GM21360 (cell line): ENCODE measurements around the gene ENTPD6.

ENCODE experiments used
- ATAC-seq: cut with Tn5 transposase; IDR thresholded peaks from one replicate; pipeline ENCODE4 v1.9.1; 2021; ENCODE audit warnings: mild to moderate bottlenecking, moderate library complexity; ENCODE audit not compliant: unreplicated experiment

ENTPD6 gene

GRCh38 chr20:25207149-25207959 lies 11.8 kb downstream of the ENTPD6 start:
- no peak for ATAC-seq

GRCh38 chr20:25207960-25208534 lies 12.5 kb downstream of the ENTPD6 start:
- no peak for ATAC-seq

GRCh38 chr20:25209400-25209799 lies 13.9 kb downstream of the ENTPD6 start:
- ATAC-seq, result no peak

GRCh38 chr20:25209911-25210310 lies 14.4 kb downstream of the ENTPD6 start:
- no peak for ATAC-seq

GRCh38 chr20:25211273-25211672 lies 15.8 kb downstream of the ENTPD6 start:
- no peak for ATAC-seq

- no peak for ATAC-seq
These were observed 16.7 kb downstream of the ENTPD6 start for GRCh38 chr20:25212242-25212641.

- no peak for ATAC-seq
These were observed 18.3 kb downstream of the ENTPD6 start for GRCh38 chr20:25213566-25214425.

- no peak for ATAC-seq
These were observed 18.9 kb downstream of the ENTPD6 start for GRCh38 chr20:25214426-25214790.

GRCh38 chr20:25214819-25215218 lies 19.3 kb downstream of the ENTPD6 start:
- no peak for ATAC-seq

- no peak for ATAC-seq
These were observed 20.0 kb downstream of the ENTPD6 start for GRCh38 chr20:25215521-25215920.

GRCh38 chr20:25216199-25216945 lies 20.9 kb downstream of the ENTPD6 start:
- ATAC-seq, result no peak

- ATAC-seq, result no peak
These were observed 21.9 kb downstream of the ENTPD6 start for GRCh38 chr20:25217161-25218108.

- ATAC-seq, result no peak
These were observed 22.6 kb downstream of the ENTPD6 start for GRCh38 chr20:25218109-25218486.

GRCh38 chr20:25218492-25218891 lies 23.0 kb downstream of the ENTPD6 start:
- no peak for ATAC-seq

GRCh38 chr20:25219365-25219764 lies 23.9 kb downstream of the ENTPD6 start:
- no peak for ATAC-seq

- ATAC-seq, result no peak
These were observed 24.7 kb downstream of the ENTPD6 start for GRCh38 chr20:25220021-25220730.

GRCh38 chr20:25220810-25221591 lies 25.5 kb downstream of the ENTPD6 start:
- ATAC-seq, result no peak
